ENCODE data around the gene MIR17HG. TPM values are rescaled to one million over a fixed set of nuclear protein-coding genes. Genes with fewer than 3 reads are reported as not detected.

The MIR17HG gene
- total RNA-seq, 4 donors from 2014 or later = 0.95 to 21.0 (median 4.5) TPM

DNA sequence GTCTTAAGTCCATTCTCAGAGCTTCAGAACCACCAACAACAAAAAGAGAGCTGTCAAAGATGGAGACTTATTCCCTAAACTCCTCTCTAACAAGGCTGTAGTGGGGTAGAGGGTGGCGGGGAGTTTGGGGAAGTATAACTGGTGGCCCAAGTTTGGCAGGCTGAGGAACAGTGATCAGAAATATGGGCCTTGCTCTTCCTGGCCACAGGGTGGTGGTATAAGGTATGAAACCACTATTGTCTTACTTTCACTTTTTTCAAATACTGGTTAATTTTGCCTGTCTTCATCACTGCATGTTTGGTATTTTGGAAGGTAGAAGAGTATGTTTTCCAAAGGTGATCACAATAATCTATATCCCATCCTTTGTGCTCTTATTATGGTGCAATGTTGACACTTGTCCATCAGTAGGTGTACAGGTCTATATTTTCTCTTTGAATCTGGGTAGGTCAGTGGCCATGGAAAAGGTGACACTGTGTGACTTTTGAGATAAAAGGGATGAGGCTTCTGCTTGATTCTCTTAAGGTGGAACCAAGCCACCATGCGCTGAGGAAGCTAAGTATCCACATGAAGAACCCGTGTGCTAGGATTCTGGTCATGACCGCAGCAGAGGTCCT, 27.7 kb downstream of the MIR17HG start:
- Histone ChIP-seq H3K9me3 (no peaks in the 10 kb centered on the region), H3K36me3 (no peaks in the 10 kb centered on the region), H3K27me3 (peaks cover 0 to 5% (median 0%) of the 10 kb centered on the region in 4 donors), H3K27ac (no peak overlapping the region), H3K4me3 (no peak overlapping the region), H3K4me1 (no peaks in the 10 kb centered on the region)
- no peak for DNase-seq
- 85 to 89% methylated on average over 4 of the region's 4 CpGs for WGBS, 2 donors
- intact Hi-C loops (cut with DNase I) = no loop called here
- peak in 2 of 6 experiments; percentile 18 to 35 for TF ChIP-seq CTCF (IDR thresholded peaks at IDR 0.05)
- TF ChIP-seq POLR2A (IDR thresholded peaks at IDR 0.05) = no peak

- no peaks in the 10 kb centered on the region for H3K4me1 ChIP-seq
- H3K4me3 ChIP-seq = no peak overlapping the region
- TF ChIP-seq POLR2A (IDR thresholded peaks at IDR 0.05) (no peak), CTCF (IDR thresholded peaks at IDR 0.05) (peak in 2 of 6 experiments; percentile 8 to 20)
- no peak for DNase-seq
- no peak overlapping the region for H3K27ac ChIP-seq
- H3K27me3 ChIP-seq = peaks cover 0 to 4% (median 0%) of the 10 kb centered on the region in 4 donors
- no peaks in the 10 kb centered on the region for H3K9me3 ChIP-seq
- intact Hi-C loops (cut with DNase I) = no loop called here
- H3K36me3 ChIP-seq = no peaks in the 10 kb centered on the region
Observed at GRCh38 chr13:91381371-91381770, 33.9 kb downstream of the MIR17HG start.

- no peak overlapping the region for H3K27ac ChIP-seq
- H3K4me1 ChIP-seq = no peaks in the 10 kb centered on the region
- 69 to 72% methylated on average over 4 of the region's 4 CpGs for WGBS, 2 donors
- DNase-seq = no peak
- intact Hi-C loops (cut with DNase I) = no loop called here
- peaks cover 0 to 11% (median 0%) of the 10 kb centered on the region in 4 donors for H3K27me3 ChIP-seq
- no peaks in the 10 kb centered on the region for H3K36me3 ChIP-seq
- no peak overlapping the region for H3K4me3 ChIP-seq
- H3K9me3 ChIP-seq = no peaks in the 10 kb centered on the region
- TF ChIP-seq POLR2A (IDR thresholded peaks at IDR 0.05) (no peak), CTCF (IDR thresholded peaks at IDR 0.05) (no peak)
Observed at GRCh38 chr13:91383836-91384235, 36.3 kb downstream of the MIR17HG start.

GRCh38 chr13:91384896-91385295, 37.4 kb downstream of the MIR17HG start:
- Histone ChIP-seq H3K4me1 (no peaks in the 10 kb centered on the region), H3K36me3 (no peaks in the 10 kb centered on the region), H3K27me3 (peaks cover 0 to 18% (median 0%) of the 10 kb centered on the region in 4 donors), H3K4me3 (no peak overlapping the region), H3K9me3 (no peaks in the 10 kb centered on the region), H3K27ac (no peak overlapping the region)
- intact Hi-C loops (cut with DNase I) = no loop called here
- DNase-seq = no peak
- WGBS, 2 donors = 49 to 60% methylated on average over 2 of the region's 2 CpGs
- TF ChIP-seq POLR2A (IDR thresholded peaks at IDR 0.05) (no peak), CTCF (IDR thresholded peaks at IDR 0.05) (no peak)

- H3K9me3 ChIP-seq = no peaks in the 10 kb centered on the region
- H3K27ac ChIP-seq = no peak overlapping the region
- no peaks in the 10 kb centered on the region for H3K36me3 ChIP-seq
- peaks cover 0 to 34% (median 0%) of the 10 kb centered on the region in 4 donors for H3K27me3 ChIP-seq
- DNase-seq = no peak
- H3K4me1 ChIP-seq = no peaks in the 10 kb centered on the region
- 43 to 52% methylated on average over 2 of the region's 2 CpGs for WGBS, 2 donors
- intact Hi-C loops (cut with DNase I) = no loop called here
- TF ChIP-seq POLR2A (IDR thresholded peaks at IDR 0.05) (no peak), CTCF (IDR thresholded peaks at IDR 0.05) (no peak)
- H3K4me3 ChIP-seq = no peak overlapping the region
Observed at GRCh38 chr13:91389186-91389585, 41.7 kb downstream of the MIR17HG start.

Measured in esophagus squamous epithelium (tissue), 5 donors.